Lung microvascular endothelial cell (primary cell): Measurements from ENCODE around the gene TNKS1BP1. TPM values are rescaled to one million over a fixed set of nuclear protein-coding genes. Genes with fewer than 3 reads are reported as not detected.
A peak's percentile ranks its signal among the peaks of the same experiment; 100 is the strongest.

Experiments used
- DNase-seq, 2 donors: peaks; one replicate each; pipeline versions ENCODE4 v3.0.0 to v3.0.0-alpha.2; 2010; ENCODE audit warnings: low read depth in 2 of 2
- total RNA-seq: library from RNA; depleted of rRNA; stranded (reverse); fragments of >200 nt; gene quantifications from 2 replicates; pipeline ENCODE4 v1.2.1, GENCODE V29; 2014

The TNKS1BP1 gene
- total RNA-seq, 1 donor from 2014 or later = 44.6 TPM

GRCh38 chr11:57260937-57261783 is 63.6 kb downstream of the TNKS1BP1 start:
- peak; percentile 51 to 73 for DNase-seq

GRCh38 chr11:57256119-57256518 is 68.6 kb downstream of the TNKS1BP1 start:
- no peak for DNase-seq

- peak in 1 of 2 donors; percentile 14 for DNase-seq
These were observed 69.1 kb downstream of the TNKS1BP1 start for GRCh38 chr11:57255618-57256017.

- DNase-seq = no peak
These were observed 70.1 kb downstream of the TNKS1BP1 start for GRCh38 chr11:57254631-57255030.

GRCh38 chr11:57251491-57252104 is 73.2 kb downstream of the TNKS1BP1 start:
- DNase-seq = peak; percentile 73 to 84

- no peak for DNase-seq
These were observed 73.7 kb downstream of the TNKS1BP1 start for GRCh38 chr11:57251037-57251436.

Other genes starting within 250 kb of the TNKS1BP1 start
- gene LRRC55, start 143.0 kb downstream of the TNKS1BP1 start, total RNA-seq = under 0.01 TPM in 2 replicates
- gene APLNR, start 87.7 kb downstream of the TNKS1BP1 start, total RNA-seq = under 0.01 TPM in 2 replicates
- 34.5 and 46.9 TPM in 2 replicates for gene SSRP1, start 10.9 kb upstream of the TNKS1BP1 start, total RNA-seq
- gene P2RX3, start 13.4 kb upstream of the TNKS1BP1 start, total RNA-seq = not detected in 2 replicates
- gene PRG3, start 56.2 kb upstream of the TNKS1BP1 start, total RNA-seq = not detected in 2 replicates
- not detected in 2 replicates for gene PRG2, start 65.7 kb upstream of the TNKS1BP1 start, total RNA-seq
- 19.4 and 38.7 TPM in 2 replicates for gene SLC43A3, start 102.2 kb upstream of the TNKS1BP1 start, total RNA-seq
- under 0.01 and 0.20 TPM in 2 replicates for gene RTN4RL2, start 135.6 kb upstream of the TNKS1BP1 start, total RNA-seq
- gene SLC43A1, start 190.8 kb upstream of the TNKS1BP1 start, total RNA-seq = 9.6 and 16.9 TPM in 2 replicates
- gene TIMM10, start 205.8 kb upstream of the TNKS1BP1 start, total RNA-seq = 42.5 and 55.8 TPM in 2 replicates
- not detected in 2 replicates for gene SMTNL1, start 212.6 kb upstream of the TNKS1BP1 start, total RNA-seq
- 29.2 and 44.8 TPM in 2 replicates for gene UBE2L6, start 242.7 kb upstream of the TNKS1BP1 start, total RNA-seq